A549 (cell line): ENCODE data around the gene FAM170B. TPM values are rescaled to one million over a fixed set of nuclear protein-coding genes. Genes with fewer than 3 reads are reported as not detected.

Experiments used
- ATAC-seq, 2 experiments: fragments of 200-7000 bp in 1 of 2; fragments of >200 bp in 1 of 2; cut with Nextera tagmentation in 1 of 2; cut with Tn5 transposase in 1 of 2; 3 replicates each; pipeline versions ENCODE4 v1.8.0 to v1.9.1; 2018 to 2020; ENCODE audit warnings: mild to moderate bottlenecking in 1 of 2, moderate library complexity in 1 of 2
- CTCF ChIA-PET: fragments of 300-600 bp; sonication (Branson Sonifier 250); formaldehyde crosslinking; extraction: SDS; loops from one replicate; lab custom pipeline; 2021; ENCODE audit warnings: antibody characterized with exemption, inconsistent platforms; lab: Yijun Ruan, JAX
- POLR2A ChIA-PET: fragments of 350-600 bp; formaldehyde crosslinking; extraction: SDS; loops from one replicate; lab custom pipeline; 2021; ENCODE audit warnings: antibody characterized with exemption, inconsistent platforms; lab: Yijun Ruan, JAX
- DNase-seq, 2 experiments: peaks; one replicate each; pipeline versions ENCODE4 v3.0.0 to v3.0.0-alpha.2; 2011 to 2016; ENCODE audit warnings: low read depth in 1 of 2, low spot score in 1 of 2
- FAIRE-seq: peaks from 2 replicates; lab custom pipeline; 2011; peaks lifted over from hg19 to GRCh38; lab: Jason Lieb, UNC
- H3K27ac ChIP-seq, 2 experiments: fragments of >200 bp; sonication (Bioruptor Twin); formaldehyde crosslinking; 3 replicates each; pipeline ENCODE4 v1.5.1; 2016 to 2017
- H3K4me1 ChIP-seq: fragments of >200 bp; sonication (Bioruptor Twin); formaldehyde crosslinking; 3 replicates; pipeline ENCODE4 v1.6.1; 2016
- H3K4me2 ChIP-seq: fragments of >200 bp; sonication (Bioruptor Twin); formaldehyde crosslinking; 3 replicates; pipeline ENCODE4 v1.6.1; 2016
- H3K4me3 ChIP-seq: fragments of >200 bp; sonication (Bioruptor Twin); formaldehyde crosslinking; 3 replicates; pipeline ENCODE4 v1.5.1; 2016
- H3K9me3 ChIP-seq: fragments of >200 bp; sonication (Bioruptor Twin); formaldehyde crosslinking; 3 replicates; pipeline ENCODE4 v1.6.1; 2016
- CTCF ChIP-seq: fragments of >200 bp; sonication (Bioruptor Twin); formaldehyde crosslinking; IDR thresholded peaks from 3 replicates; pipeline ENCODE4 v1.5.1; 2016
- EP300 ChIP-seq, 2 experiments: fragments of >200 bp; sonication (Bioruptor Twin); formaldehyde crosslinking; IDR thresholded peaks; 2 replicates in 1 of 2; 3 replicates in 1 of 2; pipeline ENCODE4 v1.6.1; 2016 to 2017
- ESRRA ChIP-seq: fragments of 150-350 bp; IDR thresholded peaks from 2 replicates; pipeline ENCODE4 v1.6.1; 2014; ENCODE audit warnings: mild to moderate bottlenecking, low read length, borderline replicate concordance
- FOXS1 ChIP-seq: fragments of 250-450 bp; sonication (Bioruptor Pico); IDR thresholded peaks from 2 replicates; pipeline ENCODE4 v1.5.0; 2020; ENCODE audit warnings: mild to moderate bottlenecking, moderate library complexity
- GATA3 ChIP-seq: IDR thresholded peaks from 2 replicates; pipeline ENCODE4 v1.6.1; 2012; ENCODE audit warnings: borderline replicate concordance
- HDAC2 ChIP-seq: fragments of 200-600 bp; sonication (generic); IDR thresholded peaks from 2 replicates; pipeline ENCODE4 v1.6.1; 2016
- HEYL ChIP-seq: fragments of 250-450 bp; sonication (Bioruptor Pico); IDR thresholded peaks from 2 replicates; pipeline ENCODE4 v1.8.0; 2021; ENCODE audit warnings: mild to moderate bottlenecking, moderate library complexity
- HOXA7 ChIP-seq: fragments of 250-450 bp; sonication (Bioruptor Pico); IDR thresholded peaks from 2 replicates; pipeline ENCODE4 v1.5.0; 2020; ENCODE audit warnings: mild to moderate bottlenecking, moderate library complexity
- KDM1A ChIP-seq: fragments of 200-600 bp; sonication (generic); IDR thresholded peaks from 2 replicates; pipeline ENCODE4 v1.6.1; 2016; ENCODE audit warnings: low read depth, mild to moderate bottlenecking
- MAX ChIP-seq: IDR thresholded peaks from 2 replicates; pipeline ENCODE4 v1.6.1; 2012
- MAZ ChIP-seq: fragments of 150-350 bp; IDR thresholded peaks from 2 replicates; pipeline ENCODE4 v1.6.1; 2014; ENCODE audit warnings: antibody characterized with exemption, low read depth, low read length, borderline replicate concordance
- MYC ChIP-seq: IDR thresholded peaks from 2 replicates; pipeline ENCODE4 v1.6.1; 2012; ENCODE audit warnings: mild to moderate bottlenecking, inconsistent platforms, low read length, improper control_type of control experiment, borderline replicate concordance
- PHF8 ChIP-seq: fragments of 200-600 bp; sonication (generic); IDR thresholded peaks from 2 replicates; pipeline ENCODE4 v1.6.1; 2016; ENCODE audit warnings: low read depth, mild to moderate bottlenecking, antibody characterized with exemption, moderate library complexity, borderline replicate concordance
- RCOR1 ChIP-seq: fragments of 150-350 bp; IDR thresholded peaks from 2 replicates; pipeline ENCODE4 v1.6.1; 2014; ENCODE audit warnings: antibody characterized with exemption, low read length, low read depth
- SMC3 ChIP-seq: fragments of >200 bp; sonication (Bioruptor Twin); formaldehyde crosslinking; IDR thresholded peaks from 3 replicates; pipeline ENCODE4 v1.6.1; 2018; ENCODE audit warnings: inconsistent platforms
- TFCP2L1 ChIP-seq: fragments of 250-450 bp; sonication (Bioruptor Pico); IDR thresholded peaks from 2 replicates; pipeline ENCODE4 v1.5.0; 2021; ENCODE audit warnings: mild to moderate bottlenecking
- TP53 ChIP-seq: fragments of 250-450 bp; sonication (Bioruptor Pico); IDR thresholded peaks from 2 replicates; pipeline ENCODE4 v1.5.0; 2021; ENCODE audit warnings: mild to moderate bottlenecking, moderate library complexity
- USF2 ChIP-seq: fragments of 450-650 bp; IDR thresholded peaks from 2 replicates; pipeline ENCODE4 v1.6.1; 2014; ENCODE audit warnings: antibody characterized with exemption
- WGBS: methylation state at CpG from one replicate; pipeline ENCODE4 v1.1.6; 2017; ENCODE audit errors: missing lambda C conversion rate; 5-methylcytosine and 5-hydroxymethylcytosine counted together
- polyA minus RNA-seq: library from RNA; depleted of rRNA, polyadenylated mRNA; stranded (reverse); fragments of >200 nt; gene quantifications from 2 replicates; pipeline ENCODE4 v1.2.3, GENCODE V29; 2011; rRNA and poly(A)+ RNA removed
- polyA plus RNA-seq, 4 experiments: library from polyadenylated mRNA; depleted of rRNA in 3 of 4; stranded (reverse); fragments of >200 nt; fragmentation: RNase III in 1 of 4; extraction: RNeasy Plus Mini Kit Qiagen cat#74134 plus additional on column Dnase treatment in 1 of 4; gene quantifications; 2 replicates in 3 of 4; 3 replicates in 1 of 4; pipeline ENCODE4 v1.2.3, GENCODE V29; 2011 to 2017
- TF ChIP-seq, protein P1 (sequence below): IDR thresholded peaks from 2 replicates; pipeline ENCODE4 v1.6.1; 2012
- TF ChIP-seq, protein P2 (sequence below): fragments of 150-350 bp; IDR thresholded peaks from 2 replicates; pipeline ENCODE4 v1.6.1; 2014; ENCODE audit warnings: low read depth, mild to moderate bottlenecking, low read length
- TF ChIP-seq, protein P3 (sequence below): fragments of 250-450 bp; sonication (Bioruptor Pico); IDR thresholded peaks from 2 replicates; pipeline ENCODE4 v1.5.0; 2020; ENCODE audit warnings: low read depth, mild to moderate bottlenecking, moderate library complexity

FAM170B gene
- not detected in 2 replicates for polyA plus RNA-seq (2011; rRNA removed)
- polyA plus RNA-seq (2012; cell fraction: cytosol; rRNA removed): not detected in 2 replicates
- polyA plus RNA-seq (2012; cell fraction: nucleus; rRNA removed): not detected in 2 replicates
- not detected in 3 replicates for polyA plus RNA-seq (2017; fragmentation: RNase III; extraction: RNeasy Plus Mini Kit Qiagen cat#74134 plus additional on column Dnase treatment)
- polyA minus RNA-seq: not detected in 2 replicates

GRCh38 chr10:49133706-49134248, at the start of gene FAM170B:
Gene FAM170B, minus strand, starts transcription at chr10:49134021. Its CDS starts 103 bp downstream, at chr10:49133918.
- TF ChIP-seq MAX (no peak), CTCF (no peak), HEYL (CRISPR knock-in tag) (no peak), RCOR1 (no peak), PHF8 (no peak), FOXS1 (CRISPR knock-in tag) (no peak), HOXA7 (CRISPR knock-in tag) (no peak), TP53 (no peak), ESRRA (no peak), GATA3 (no peak), MAZ (no peak), USF2 (no peak), HDAC2 (no peak), KDM1A (no peak), MYC (no peak)
- TF ChIP-seq, protein P1, sequence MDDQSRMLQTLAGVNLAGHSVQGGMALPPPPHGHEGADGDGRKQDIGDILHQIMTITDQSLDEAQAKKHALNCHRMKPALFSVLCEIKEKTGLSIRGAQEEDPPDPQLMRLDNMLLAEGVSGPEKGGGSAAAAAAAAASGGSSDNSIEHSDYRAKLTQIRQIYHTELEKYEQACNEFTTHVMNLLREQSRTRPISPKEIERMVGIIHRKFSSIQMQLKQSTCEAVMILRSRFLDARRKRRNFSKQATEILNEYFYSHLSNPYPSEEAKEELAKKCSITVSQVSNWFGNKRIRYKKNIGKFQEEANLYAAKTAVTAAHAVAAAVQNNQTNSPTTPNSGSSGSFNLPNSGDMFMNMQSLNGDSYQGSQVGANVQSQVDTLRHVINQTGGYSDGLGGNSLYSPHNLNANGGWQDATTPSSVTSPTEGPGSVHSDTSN: no peak
- TF ChIP-seq, protein P2, sequence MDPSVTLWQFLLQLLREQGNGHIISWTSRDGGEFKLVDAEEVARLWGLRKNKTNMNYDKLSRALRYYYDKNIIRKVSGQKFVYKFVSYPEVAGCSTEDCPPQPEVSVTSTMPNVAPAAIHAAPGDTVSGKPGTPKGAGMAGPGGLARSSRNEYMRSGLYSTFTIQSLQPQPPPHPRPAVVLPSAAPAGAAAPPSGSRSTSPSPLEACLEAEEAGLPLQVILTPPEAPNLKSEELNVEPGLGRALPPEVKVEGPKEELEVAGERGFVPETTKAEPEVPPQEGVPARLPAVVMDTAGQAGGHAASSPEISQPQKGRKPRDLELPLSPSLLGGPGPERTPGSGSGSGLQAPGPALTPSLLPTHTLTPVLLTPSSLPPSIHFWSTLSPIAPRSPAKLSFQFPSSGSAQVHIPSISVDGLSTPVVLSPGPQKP: no peak
- TF ChIP-seq, protein P3, sequence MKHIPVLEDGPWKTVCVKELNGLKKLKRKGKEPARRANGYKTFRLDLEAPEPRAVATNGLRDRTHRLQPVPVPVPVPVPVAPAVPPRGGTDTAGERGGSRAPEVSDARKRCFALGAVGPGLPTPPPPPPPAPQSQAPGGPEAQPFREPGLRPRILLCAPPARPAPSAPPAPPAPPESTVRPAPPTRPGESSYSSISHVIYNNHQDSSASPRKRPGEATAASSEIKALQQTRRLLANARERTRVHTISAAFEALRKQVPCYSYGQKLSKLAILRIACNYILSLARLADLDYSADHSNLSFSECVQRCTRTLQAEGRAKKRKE (CRISPR knock-in tag): no peak
- TF ChIP-seq, all 56 proteins: peak for 0
- POLR2A ChIA-PET: no interaction called here
- CTCF ChIA-PET: no interaction called here
- Histone ChIP-seq H3K4me3 (no peak within 1 kb of the TSS), H3K4me2 (no peak within 1 kb of the TSS), H3K9me3 (no peaks in the 10 kb centered on the region), H3K4me1 (no peaks in the 10 kb centered on the region), H3K27ac (no peak within 1 kb of the TSS)
- FAIRE-seq: no peak
- DNase-seq: no peak
- 7% methylated on average over 3 of the region's 5 CpGs for WGBS
- ATAC-seq: no peak

DNA sequence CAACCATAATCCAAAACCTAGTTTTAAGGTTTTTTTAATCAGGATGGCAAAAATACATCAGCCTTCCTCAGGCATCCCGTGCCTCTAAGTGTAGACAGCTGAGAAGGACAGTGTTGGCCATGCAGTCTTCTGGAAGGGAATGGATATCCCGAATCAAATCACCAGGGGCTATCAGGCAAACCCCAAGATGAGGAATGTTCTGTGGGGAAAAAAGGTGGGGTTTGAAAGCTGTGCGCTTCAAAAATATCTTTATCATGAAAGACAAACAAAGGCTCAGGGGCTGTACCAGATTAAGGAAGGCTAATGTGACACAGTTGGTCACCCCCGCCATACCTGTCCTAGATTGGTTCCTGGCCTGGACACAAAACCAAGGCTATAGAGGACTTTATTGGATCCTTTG, 49.0 kb upstream of the FAM170B start:
- POLR2A ChIA-PET: no interaction called here
- H3K4me3 ChIP-seq: no peak overlapping the region
- no peak overlapping the region for H3K27ac ChIP-seq
- TF ChIP-seq TFCP2L1 (CRISPR knock-in tag) (no peak), EP300 (IDR thresholded peaks at IDR 0.05) (no peak), SMC3 (no peak), HOXA7 (CRISPR knock-in tag) (no peak)
- TF ChIP-seq, protein P3 (CRISPR knock-in tag): no peak
- CTCF ChIA-PET: no interaction called here
- H3K4me1 ChIP-seq: no peaks in the 10 kb centered on the region
- no peak overlapping the region for H3K4me2 ChIP-seq
- no peak for DNase-seq
- H3K9me3 ChIP-seq: no peaks in the 10 kb centered on the region
- ATAC-seq: no peak
- WGBS: 36% methylated on average over 4 of the region's 4 CpGs
- no peak for FAIRE-seq
